ENCODE results near the gene SERTAD4.
"Not testable (repeated sequence)": the region's sequence is repeated elsewhere in the genome, so short reads cannot be mapped to it uniquely, and the experiment has no call there.

The SERTAD4 gene

DNA sequence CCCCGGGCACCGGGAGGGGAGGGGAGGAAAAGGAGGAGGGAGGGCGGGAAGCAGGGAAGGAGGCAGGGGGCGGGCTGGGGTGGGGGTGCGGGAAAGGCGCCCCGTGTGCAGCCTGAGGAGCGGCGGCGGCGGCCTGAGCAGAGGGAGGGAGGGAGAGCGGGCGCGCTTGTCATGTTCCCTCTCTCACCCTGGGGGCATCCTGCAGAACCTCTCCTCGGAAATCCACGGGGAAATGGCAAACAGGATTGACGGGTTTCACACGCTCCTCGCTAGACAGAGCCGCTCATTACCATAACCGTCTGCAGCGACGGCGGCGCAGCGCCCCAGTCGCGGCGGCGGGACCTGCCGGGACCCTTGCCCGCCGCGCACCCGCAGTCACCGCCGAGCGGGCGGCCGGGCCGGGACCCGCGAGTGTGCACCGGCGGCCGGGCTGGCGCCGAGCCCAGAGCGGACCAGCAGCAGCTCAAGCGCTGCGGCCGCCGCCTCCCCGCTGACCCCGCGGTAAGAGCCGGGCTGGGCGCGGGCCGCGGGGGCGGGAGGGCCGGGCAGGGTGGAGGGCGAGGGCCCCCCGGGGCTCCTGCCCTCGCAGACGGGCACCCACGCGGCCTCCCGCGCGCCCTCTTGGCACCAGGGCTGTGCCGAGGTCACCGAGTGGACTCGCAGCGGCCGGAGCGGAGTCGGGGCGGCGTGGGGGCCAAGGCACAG, at the start of gene SERTAD4:
Gene SERTAD4 (plus strand): TSS at position 286 of the 705 bp plus-strand sequence. CDS start 5,165 bp downstream, outside the sequence.
- no peak for DNase-seq

DNA sequence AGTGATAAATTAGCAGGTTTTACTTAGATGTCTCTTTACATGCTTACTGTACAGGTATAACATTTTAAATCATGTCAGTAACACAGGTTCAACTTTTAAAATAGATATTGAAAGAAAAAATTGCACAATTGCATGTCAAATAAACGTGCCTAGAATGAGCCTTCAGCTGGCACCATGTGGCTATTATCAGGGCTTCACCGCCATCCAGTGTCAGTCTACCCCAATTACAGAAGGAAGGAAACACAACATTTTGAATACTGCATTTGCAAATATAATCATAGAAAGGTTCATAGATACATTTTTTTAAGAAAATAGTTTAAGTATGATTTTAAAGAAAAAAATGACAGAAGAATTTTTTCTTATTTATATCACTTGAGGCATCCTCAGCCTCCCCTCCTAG, 47.5 kb upstream of the SERTAD4 start:
- no peak for DNase-seq

DNA sequence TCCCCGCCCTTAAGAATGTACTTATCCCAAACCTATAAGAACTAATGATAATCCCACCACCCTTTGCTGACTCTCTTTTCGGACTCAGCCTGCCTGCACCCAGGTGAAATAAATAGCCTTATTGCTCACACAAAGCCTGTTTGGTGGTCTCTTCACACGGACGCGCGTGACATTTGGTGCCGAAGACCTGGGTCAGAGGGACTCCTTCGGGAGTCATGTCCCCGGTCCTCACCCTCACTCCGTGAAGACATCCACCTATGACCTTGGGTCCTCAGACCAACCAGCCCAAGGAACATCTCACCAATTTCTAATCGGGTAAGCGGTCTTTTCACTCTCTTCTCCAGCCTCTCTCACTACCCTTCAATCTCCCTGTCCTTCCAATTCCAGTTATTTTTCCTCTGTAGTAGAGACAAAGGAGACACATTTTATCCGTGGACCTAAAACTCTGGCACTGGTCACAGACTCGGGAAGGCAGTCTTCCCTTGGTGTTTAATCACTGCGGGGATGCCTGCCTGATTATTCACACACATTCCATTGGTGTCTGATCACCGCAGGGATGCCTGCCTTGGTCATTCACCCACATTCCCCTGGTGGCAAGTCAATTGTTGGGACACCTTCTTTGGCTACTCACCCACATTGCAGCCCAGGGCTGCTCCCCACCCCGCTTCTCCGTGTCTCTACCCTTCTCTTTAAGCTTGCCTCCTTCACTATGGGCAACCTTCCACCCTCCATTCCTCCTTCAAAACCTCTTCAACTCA, 44.6 kb upstream of the SERTAD4 start:
- not testable (repeated sequence) for DNase-seq

DNA sequence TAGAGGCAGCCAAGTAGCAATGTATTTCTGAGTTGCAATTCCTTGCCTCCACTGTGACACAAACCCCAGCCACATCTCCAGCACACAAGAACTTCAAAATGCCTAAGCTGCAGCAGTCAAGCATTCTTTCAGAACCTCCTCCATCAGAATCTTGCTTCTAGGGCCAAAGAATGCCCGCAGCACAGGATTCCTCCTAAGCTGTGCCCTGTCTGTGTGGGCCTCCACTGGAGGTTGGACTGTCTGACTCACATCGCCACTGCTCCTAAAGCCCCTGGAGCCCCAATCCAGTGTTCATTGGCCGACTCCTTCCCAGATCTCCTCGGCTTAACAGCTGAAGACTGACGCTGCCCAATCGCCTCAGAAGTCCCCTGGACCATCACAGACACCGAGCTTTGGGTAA, 43.2 kb upstream of the SERTAD4 start:
- no peak for DNase-seq

GRCh38 chr1:210195635-210196160, 36.9 kb upstream of the SERTAD4 start:
- DNase-seq = no peak

DNA sequence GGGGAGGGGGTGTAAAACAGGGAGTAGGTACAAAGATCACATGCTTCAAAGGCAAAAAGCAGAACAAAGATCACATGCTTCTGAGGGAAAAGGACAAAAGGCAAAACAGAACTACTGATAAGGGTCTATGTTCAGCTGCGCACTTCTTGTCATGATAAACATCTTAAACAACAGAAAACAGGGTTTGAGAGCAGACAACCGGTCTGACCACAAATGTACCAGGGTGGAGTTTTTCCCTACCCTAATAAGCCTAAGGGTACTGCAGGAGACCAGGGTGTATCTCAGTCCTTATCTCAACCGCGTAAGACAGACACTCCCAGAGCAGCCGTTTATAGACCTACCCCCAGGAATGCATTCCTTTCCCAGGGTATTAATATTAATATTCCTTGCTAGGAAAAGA, 36.3 kb upstream of the SERTAD4 start:
- not testable (repeated sequence) for DNase-seq

- DNase-seq = no peak
Observed at GRCh38 chr1:210198840-210199239, 33.8 kb upstream of the SERTAD4 start.

GRCh38 chr1:210200124-210200736, 32.4 kb upstream of the SERTAD4 start:
- no peak for DNase-seq

GRCh38 chr1:210201681-210202080, 30.9 kb upstream of the SERTAD4 start:
- no peak for DNase-seq

DNA sequence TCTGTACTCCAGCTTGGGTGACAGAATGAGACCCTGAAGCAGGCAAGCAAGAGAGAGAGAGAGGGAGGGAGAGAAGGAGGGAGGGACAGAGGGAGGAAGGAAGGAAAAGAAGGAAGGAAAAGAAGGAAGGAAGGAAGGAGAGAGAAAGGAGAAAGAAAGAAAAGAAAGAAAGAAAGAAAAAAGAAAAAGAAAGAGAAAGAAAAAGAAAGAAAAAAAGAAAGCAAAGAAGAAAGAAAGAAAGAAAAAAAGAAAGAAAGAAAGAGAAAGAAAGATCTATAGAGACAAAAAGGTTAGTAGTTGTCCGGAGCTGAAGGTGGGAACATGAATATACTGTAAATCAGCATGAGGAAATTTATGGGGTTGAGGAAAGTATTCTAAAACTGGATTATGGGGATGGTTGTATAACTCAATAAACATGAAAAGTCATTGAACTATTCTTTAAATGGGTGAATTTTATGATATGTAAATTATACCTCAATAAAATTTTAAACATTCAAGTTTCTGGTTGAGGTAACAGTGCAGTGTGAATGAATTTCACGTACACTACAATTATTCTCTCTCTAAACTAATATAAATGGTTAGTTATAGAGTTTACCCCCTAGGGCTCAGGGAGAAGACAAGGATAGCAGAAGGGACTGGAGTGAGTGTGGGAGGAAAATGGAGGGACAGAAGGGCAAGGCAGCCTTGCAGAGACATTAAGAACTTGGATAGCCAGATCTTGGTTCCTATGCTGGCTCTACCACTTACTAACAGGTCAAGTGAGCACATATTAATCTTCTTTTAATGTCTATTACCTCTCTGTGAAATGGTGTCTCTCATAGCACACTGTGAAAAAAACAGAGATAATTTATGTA, 24.8 kb upstream of the SERTAD4 start:
- DNase-seq = no peak

- DNase-seq = no peak
Observed at GRCh38 chr1:210213335-210213734, 19.3 kb upstream of the SERTAD4 start.

DNA sequence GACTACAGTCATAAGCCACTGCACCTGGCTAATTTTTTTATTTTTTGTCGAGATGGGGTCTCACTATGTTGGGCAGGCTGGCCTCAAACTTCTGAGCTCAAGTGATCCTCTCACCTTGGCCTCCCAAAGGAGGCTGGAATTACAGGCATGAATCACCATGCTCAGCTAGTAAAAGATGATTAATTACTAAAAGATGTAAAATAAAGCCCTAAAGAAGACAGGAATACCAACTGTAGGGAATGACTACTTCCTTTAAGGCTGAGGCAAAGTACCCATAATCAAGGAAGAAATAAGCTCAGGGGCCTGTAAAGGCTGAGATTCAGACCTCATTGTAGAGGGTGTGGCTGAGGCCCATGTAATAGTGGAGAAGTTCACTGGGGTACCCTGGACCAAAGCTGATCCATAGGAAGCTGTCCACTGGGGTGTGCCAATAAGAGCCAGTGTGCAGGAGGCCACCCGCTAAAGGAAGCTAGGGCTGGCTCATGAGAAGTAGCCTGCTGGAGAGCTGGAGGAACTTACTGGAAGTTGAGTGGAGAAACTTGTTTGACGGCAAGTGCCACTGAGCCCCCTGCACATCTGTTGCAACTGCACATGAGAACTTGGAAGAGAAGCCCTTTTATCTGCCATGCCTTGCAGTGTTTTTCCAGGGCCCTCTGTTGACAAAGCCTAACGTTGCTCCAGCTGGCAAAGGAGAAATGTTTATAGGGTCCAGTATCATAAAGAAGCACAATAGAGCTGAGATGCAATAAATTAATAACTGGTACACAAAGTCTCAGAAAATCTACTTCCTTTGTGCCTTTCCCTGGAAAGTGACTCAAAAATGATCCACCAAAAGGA, 17.8 kb upstream of the SERTAD4 start:
- no peak for DNase-seq

GRCh38 chr1:210217482-210217881, 15.1 kb upstream of the SERTAD4 start:
- DNase-seq = no peak

GRCh38 chr1:210218047-210218446, 14.5 kb upstream of the SERTAD4 start:
- DNase-seq = no peak

DNA sequence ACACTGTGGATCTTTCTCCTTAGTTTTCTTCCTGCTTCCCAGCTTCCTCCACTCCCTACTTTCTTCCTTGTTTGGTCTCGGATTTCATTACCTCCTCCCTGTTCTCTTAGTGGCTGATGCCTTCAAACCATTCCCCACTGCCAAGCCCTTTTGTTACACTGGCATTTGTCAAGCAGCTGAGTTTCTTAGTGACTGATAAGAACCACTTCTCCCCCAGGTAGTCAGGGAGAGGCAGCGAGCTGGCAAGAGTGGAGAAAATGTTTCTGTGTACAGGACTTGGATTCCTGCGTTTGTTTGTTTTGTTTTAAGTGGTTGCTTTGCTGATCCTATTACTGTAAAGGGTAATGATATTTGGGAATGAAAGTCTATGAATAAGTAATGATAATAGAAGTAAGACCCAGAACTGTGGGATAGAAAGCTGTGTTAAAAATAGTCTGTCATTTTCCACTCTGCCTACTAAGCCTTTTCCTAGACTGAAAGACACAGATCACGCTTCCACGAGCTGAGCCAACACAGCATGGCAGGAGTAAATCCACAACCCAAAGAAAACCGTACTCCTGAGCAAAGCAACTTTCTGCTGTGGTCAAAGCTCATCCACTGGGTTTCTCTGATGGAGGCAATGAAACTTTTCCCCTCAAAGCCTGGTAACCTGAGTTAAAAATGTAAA, 10.1 kb upstream of the SERTAD4 start:
- DNase-seq = no peak

DNA sequence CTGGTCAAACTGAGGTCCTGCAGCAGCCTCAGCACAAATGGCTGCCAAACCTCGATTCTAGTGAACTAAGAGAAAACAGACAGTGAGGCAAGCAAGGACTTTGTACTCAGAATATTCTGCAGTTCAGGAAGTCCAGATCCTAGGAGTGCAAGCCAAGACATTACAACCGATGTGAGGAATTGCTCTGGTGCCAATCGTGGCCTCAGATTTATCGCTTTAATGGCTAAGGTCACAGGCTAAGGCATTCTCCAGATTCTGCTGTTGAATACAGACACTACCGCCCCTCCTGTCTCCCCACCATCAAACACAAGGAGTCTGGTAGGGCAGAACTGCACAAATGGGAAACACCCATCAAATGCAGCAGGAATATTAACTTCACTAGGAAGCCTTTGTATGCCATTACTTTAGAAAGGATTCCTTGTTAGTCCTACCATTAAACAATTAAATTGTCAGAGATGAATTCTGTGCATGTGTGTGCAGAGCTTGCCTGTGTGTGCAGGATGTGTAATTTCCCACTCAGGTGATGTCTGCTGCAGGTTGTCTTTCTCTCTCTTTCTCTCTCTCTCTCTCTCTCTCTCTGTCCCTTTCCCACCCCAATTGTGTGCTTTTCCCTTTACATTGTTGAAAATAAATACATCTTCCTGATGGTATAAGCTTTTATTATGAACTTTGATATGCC, 9.2 kb upstream of the SERTAD4 start:
- no peak for DNase-seq

DNA sequence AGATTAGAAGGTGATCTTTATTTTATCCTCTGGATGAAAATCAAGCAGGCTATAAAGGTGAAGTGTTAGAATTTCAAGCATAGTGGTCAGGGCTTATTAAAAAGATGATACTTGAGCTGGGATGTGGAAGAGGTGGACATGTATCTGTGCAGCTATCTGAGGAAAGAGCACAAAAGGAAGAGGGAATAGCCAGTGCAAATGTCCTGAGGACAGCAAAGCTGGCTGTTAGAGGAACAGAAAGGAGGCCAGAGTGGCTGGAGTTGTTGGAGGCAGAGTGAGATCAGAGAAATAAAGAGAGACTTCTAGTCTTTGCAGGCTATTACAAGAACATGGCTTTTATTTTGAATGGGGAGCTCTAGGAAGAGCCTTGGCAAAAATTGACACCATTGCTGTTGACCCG, 4.4 kb upstream of the SERTAD4 start:
- no peak for DNase-seq

DNA sequence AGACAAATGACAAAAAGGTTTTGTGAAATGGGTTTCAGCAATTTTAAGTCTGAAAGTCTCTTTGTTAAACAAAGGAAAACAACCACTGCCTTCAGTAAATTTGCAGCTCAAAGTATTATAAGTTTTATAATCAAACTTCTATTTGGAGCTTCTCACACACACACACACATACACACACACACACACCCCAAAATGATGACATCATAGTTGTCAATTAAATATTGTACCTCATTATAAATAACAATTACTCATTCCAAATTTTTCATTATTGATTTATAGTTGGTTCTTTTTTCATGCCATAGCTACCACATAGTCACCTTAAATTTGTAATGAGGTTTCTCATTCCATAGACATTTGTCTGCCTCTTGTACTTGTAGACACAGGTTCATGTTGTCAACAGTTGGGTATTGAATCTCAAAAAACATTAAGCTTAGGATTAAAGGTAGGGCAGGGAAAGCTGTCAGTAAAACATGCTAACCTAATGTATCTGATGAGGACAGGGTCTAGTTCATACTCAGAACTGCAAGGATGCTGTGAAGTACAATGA, 2.4 kb upstream of the SERTAD4 start:
- DNase-seq = no peak

GRCh38 chr1:210231846-210232510, 618 bp upstream of the SERTAD4 start:
- no peak for DNase-seq

DNA sequence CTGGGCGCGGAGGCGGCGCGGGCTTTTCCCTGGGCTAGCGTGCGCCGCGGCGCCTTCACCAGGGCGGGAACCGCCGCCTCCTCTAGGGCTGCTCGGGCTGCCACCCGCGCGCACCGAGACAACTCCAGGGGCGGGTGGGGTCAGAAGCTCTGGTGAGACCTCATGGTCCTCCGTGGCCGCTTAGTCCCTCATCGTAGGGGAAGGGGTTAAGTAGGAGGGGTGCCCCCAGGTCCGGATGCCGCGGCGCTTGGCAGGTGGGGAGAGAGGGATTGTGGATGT, 559 bp downstream of the SERTAD4 start:
- DNase-seq = no peak

All from NCI-H2081 treated with DMSO at 0.1 percent for 48 hours (cell line).